Common myeloid progenitor, CD34-positive (primary cell): ENCODE results near the gene SHF.

Source experiments
- CTCF ChIA-PET: fragments of 350-600 bp; sonication (Branson Sonifier 250); formaldehyde crosslinking; loops from one replicate; lab custom pipeline; 2021; ENCODE audit warnings: antibody characterized with exemption; lab: Charles Lee
- POLR2A ChIA-PET: fragments of 350-600 bp; sonication (Branson Sonifier 250); formaldehyde crosslinking; loops from one replicate; lab custom pipeline; 2021; ENCODE audit warnings: antibody characterized with exemption; lab: Charles Lee
- DNase-seq, 3 donors: peaks; one replicate each; pipeline versions ENCODE4 v3.0.0 to v3.0.0-alpha.2; 2013
- H3K27ac ChIP-seq, 2 experiments: 1 replicate in 1 of 2; 2 replicates in 1 of 2; pipeline ENCODE4 v1.7.0; 2013; ENCODE audit warnings: inconsistent platforms in 2 of 2, low read length in 2 of 2, mild to moderate bottlenecking in 2 of 2, low read depth in 1 of 2, moderate library complexity in 1 of 2; ENCODE audit not compliant: severe bottlenecking in 2 of 2, insufficient read depth in 1 of 2, poor library complexity in 1 of 2
- H3K27me3 ChIP-seq, 5 experiments: replicated peaks in 2 of 5; 1 replicate in 3 of 5; 2 replicates in 2 of 5; pipeline versions ENCODE4 v1.6.1 to v1.7.0; 2013; ENCODE audit warnings: low read length in 4 of 5, mild to moderate bottlenecking in 2 of 5, moderate library complexity in 2 of 5, inconsistent platforms in 1 of 5; ENCODE audit not compliant: insufficient read depth in 5 of 5, control insufficient read depth in 4 of 5
- H3K36me3 ChIP-seq, 4 experiments: 1 replicate in 2 of 4; 2 replicates in 2 of 4; pipeline versions ENCODE4 v1.6.1 to v1.7.0; 2013; ENCODE audit warnings: low read length in 3 of 4, control low read depth in 1 of 4, mild to moderate bottlenecking in 1 of 4; ENCODE audit not compliant: control insufficient read depth in 4 of 4, insufficient read depth in 4 of 4
- H3K4me1 ChIP-seq, 4 experiments: 1 replicate in 3 of 4; 2 replicates in 1 of 4; pipeline versions ENCODE4 v1.6.1 to v1.7.1; 2013; ENCODE audit warnings: low read length in 3 of 4, mild to moderate bottlenecking in 3 of 4, control low read depth in 1 of 4, inconsistent platforms in 1 of 4, moderate library complexity in 1 of 4; ENCODE audit not compliant: control insufficient read depth in 4 of 4, insufficient read depth in 4 of 4; ENCODE audit errors: control extremely low read depth in 1 of 4
- H3K4me3 ChIP-seq, 7 experiments: 1 replicate in 4 of 7; 2 replicates in 3 of 7; pipeline versions ENCODE4 v1.5.1 to v1.7.0; 2013; ENCODE audit warnings: mild to moderate bottlenecking in 7 of 7, low read length in 6 of 7, moderate library complexity in 6 of 7, inconsistent platforms in 2 of 7, low read depth in 2 of 7, control low read depth in 1 of 7; ENCODE audit not compliant: insufficient read depth in 4 of 7, control insufficient read depth in 1 of 7; ENCODE audit errors: extremely low read depth in 1 of 7
- H3K9me3 ChIP-seq, 5 experiments: 1 replicate in 4 of 5; 2 replicates in 1 of 5; pipeline versions ENCODE4 v1.6.1 to v1.7.1; 2013; ENCODE audit warnings: low read length in 4 of 5, mild to moderate bottlenecking in 2 of 5, inconsistent platforms in 1 of 5, low read depth in 1 of 5, moderate library complexity in 1 of 5; ENCODE audit not compliant: control insufficient read depth in 4 of 5, insufficient read depth in 2 of 5; ENCODE audit errors: control extremely low read depth in 1 of 5
- WGBS: methylation state at CpG from one replicate; pipeline ENCODE4 v1.1.5; 2013; ENCODE audit not compliant: insufficient coverage; 5-methylcytosine and 5-hydroxymethylcytosine counted together

The SHF gene

GRCh38 chr15:45131510-45131909, 56.3 kb downstream of the SHF start:
- H3K36me3 ChIP-seq, result no peaks in the 10 kb centered on the region
- DNase-seq, result no peak
- ChIA-PET CTCF (interaction anchor here (1.2 to 2.2 kb wide), 6 partner anchors 10 to 45 kb away, joined by 3 to 13 read pairs (median 4); no protein-coding TSS in a partner anchor), POLR2A (no interaction called here)
- peaks cover 0 to 2% (median 0%) of the 10 kb centered on the region in 5 experiments for H3K9me3 ChIP-seq
- peaks cover 0 to 17% (median 8%) of the 10 kb centered on the region in 4 experiments for H3K4me1 ChIP-seq
- no peak overlapping the region for H3K4me3 ChIP-seq
- H3K27ac ChIP-seq, result no peak overlapping the region
- H3K27me3 ChIP-seq, result peaks cover 5 to 92% (median 47%) of the 10 kb centered on the region in 5 experiments
- 100% methylated on average over 2 of the region's 3 CpGs for WGBS

GRCh38 chr15:45130291-45131000, 57.3 kb downstream of the SHF start:
- H3K4me1 ChIP-seq, result peaks cover 0 to 17% (median 8%) of the 10 kb centered on the region in 4 experiments
- POLR2A ChIA-PET, result no interaction called here
- DNase-seq, result no peak
- H3K27ac ChIP-seq, result no peak overlapping the region
- H3K36me3 ChIP-seq, result no peaks in the 10 kb centered on the region
- WGBS, result 91% methylated on average over 4 of the region's 7 CpGs
- H3K9me3 ChIP-seq, result peaks cover 0 to 2% (median 0%) of the 10 kb centered on the region in 5 experiments
- CTCF ChIA-PET, result interaction anchor here (1.0 to 2.2 kb wide), 5 partner anchors 9 to 15 kb away, joined by 3 to 13 read pairs (median 4); no protein-coding TSS in a partner anchor
- peaks cover 5 to 88% (median 45%) of the 10 kb centered on the region in 5 experiments for H3K27me3 ChIP-seq
- no peak overlapping the region for H3K4me3 ChIP-seq

GRCh38 chr15:45129651-45130129, 58.1 kb downstream of the SHF start, which contains the start of the genes DUOX1 and DUOXA1:
Gene DUOX1, plus strand, starts transcription at chr15:45129994. Its CDS starts 1,973 bp downstream, at chr15:45131967.
Gene DUOXA1, minus strand, starts transcription at chr15:45129879. Its CDS starts 6,865 bp downstream, at chr15:45123014.
- Histone ChIP-seq H3K36me3 (no peaks in the 10 kb centered on the region), H3K9me3 (peaks cover 0 to 2% (median 0%) of the 10 kb centered on the region in 5 experiments), H3K4me3 (peak within 1 kb of the TSS in 4 of 7 experiments; percentile 23 to 61 (median 46)), H3K4me1 (peaks cover 0 to 10% (median 5%) of the 10 kb centered on the region in 4 experiments), H3K27me3 (peaks cover 5 to 88% (median 46%) of the 10 kb centered on the region in 5 experiments), H3K27ac (no peak within 1 kb of the TSS)
- ChIA-PET CTCF (interaction anchor here (1.0 to 2.2 kb wide), 2 partner anchors 12 to 16 kb away, joined by 4 to 13 read pairs; no protein-coding TSS in a partner anchor), POLR2A (no interaction called here)
- 4% methylated on average over 33 of the region's 46 CpGs for WGBS
- DNase-seq, result peak in 2 of 3 donors; percentile 23 to 33

GRCh38 chr15:45128971-45129639, 58.7 kb downstream of the SHF start:
- H3K9me3 ChIP-seq, result no peaks in the 10 kb centered on the region
- H3K27me3 ChIP-seq, result peaks cover 5 to 85% (median 43%) of the 10 kb centered on the region in 5 experiments
- H3K36me3 ChIP-seq, result no peaks in the 10 kb centered on the region
- ChIA-PET CTCF (interaction anchor here (1.0 kb wide), 1 partner anchor 17 kb away, joined by 4 read pairs; no protein-coding TSS in a partner anchor), POLR2A (no interaction called here)
- H3K4me1 ChIP-seq, result peaks cover 0 to 10% (median 5%) of the 10 kb centered on the region in 4 experiments
- 6% methylated on average over 29 of the region's 47 CpGs for WGBS
- H3K27ac ChIP-seq, result no peak overlapping the region
- peak in 2 of 3 donors; percentile 14 to 33 for DNase-seq
- H3K4me3 ChIP-seq, result peak overlapping the region in 4 of 7 experiments; percentile 23 to 61 (median 46)

GRCh38 chr15:45126535-45127158, 61.1 kb downstream of the SHF start:
- H3K4me3 ChIP-seq, result no peak overlapping the region
- no peak overlapping the region for H3K27ac ChIP-seq
- peak; percentile 51 to 64 (median 54) for DNase-seq
- CTCF ChIA-PET, result interaction anchor here (0.7 to 1.8 kb wide), 17 partner anchors 8 to 274 kb away, joined by 3 to 7 read pairs (median 4); partner anchors contain the start of genes DUOX2 and DUOXA2
- no CpG with 5 or more reads among the region's 2 CpGs for WGBS
- H3K9me3 ChIP-seq, result no peaks in the 10 kb centered on the region
- POLR2A ChIA-PET, result interaction anchor here (0.6 kb wide), 1 partner anchor 338 kb away, joined by 3 read pairs; no protein-coding TSS in a partner anchor
- H3K36me3 ChIP-seq, result no peaks in the 10 kb centered on the region
- peaks cover 7 to 81% (median 42%) of the 10 kb centered on the region in 5 experiments for H3K27me3 ChIP-seq
- peaks cover 0 to 10% (median 5%) of the 10 kb centered on the region in 4 experiments for H3K4me1 ChIP-seq

GRCh38 chr15:45123397-45123796, 64.4 kb downstream of the SHF start:
- H3K9me3 ChIP-seq, result no peaks in the 10 kb centered on the region
- ChIA-PET POLR2A (no interaction called here), CTCF (interaction anchor here (0.8 to 2.3 kb wide), 6 partner anchors 11 to 276 kb away, joined by 3 to 10 read pairs (median 4); no protein-coding TSS in a partner anchor)
- no peak overlapping the region for H3K27ac ChIP-seq
- H3K4me3 ChIP-seq, result no peak overlapping the region
- H3K4me1 ChIP-seq, result no peaks in the 10 kb centered on the region
- DNase-seq, result no peak
- no peaks in the 10 kb centered on the region for H3K36me3 ChIP-seq
- H3K27me3 ChIP-seq, result peaks cover 7 to 56% (median 29%) of the 10 kb centered on the region in 5 experiments
